OCI-LY7 (cell line): ENCODE data around the gene COL3A1. TPM values are rescaled to one million over a fixed set of nuclear protein-coding genes. Genes with fewer than 3 reads are reported as not detected.

Source experiments
- BruUV-seq: library from RNA; stranded (reverse); fragments of 400-500 nt; replicated peaks from 2 replicates; lab custom pipeline; 2021; lab: Mats Ljungman, UMichigan
- CTCF ChIA-PET: fragments of 300-600 bp; sonication (Branson Sonifier 250); formaldehyde crosslinking; loops from one replicate; lab custom pipeline; 2022; ENCODE audit warnings: antibody characterized with exemption; ENCODE audit not compliant: unreplicated experiment; lab: Charles Lee
- POLR2A ChIA-PET: fragments of 300-600 bp; sonication (Branson Sonifier 250); formaldehyde crosslinking; loops from one replicate; lab custom pipeline; 2022; ENCODE audit warnings: antibody characterized with exemption; lab: Charles Lee
- DNase-seq: peaks from one replicate; pipeline ENCODE4 v3.0.0-alpha.2; 2015; ENCODE audit warnings: low spot score
- H2AFZ ChIP-seq: fragments of 200-600 bp; sonication (generic), shearing (Covaris generic); 2 replicates; pipeline ENCODE4 v1.6.1; 2014; ENCODE audit warnings: mild to moderate bottlenecking, antibody characterized with exemption, low read length, moderate library complexity
- H3K27ac ChIP-seq: fragments of 200-600 bp; sonication (generic); 2 replicates; pipeline ENCODE4 v1.5.1; 2014; ENCODE audit warnings: mixed run types, low read depth, mild to moderate bottlenecking, moderate library complexity, low read length, inconsistent platforms; ENCODE audit not compliant: poor library complexity, severe bottlenecking
- H3K36me3 ChIP-seq: fragments of 200-600 bp; sonication (generic); 2 replicates; pipeline ENCODE4 v1.6.1; 2014; ENCODE audit warnings: mild to moderate bottlenecking, antibody characterized with exemption, low read length, moderate library complexity, mixed read lengths; ENCODE audit not compliant: insufficient read depth
- H3K4me1 ChIP-seq: fragments of 200-600 bp; sonication (generic); 2 replicates; pipeline ENCODE4 v1.5.1; 2014; ENCODE audit warnings: mild to moderate bottlenecking, low read length; ENCODE audit not compliant: insufficient read depth, poor library complexity, severe bottlenecking
- H3K4me2 ChIP-seq: fragments of 200-600 bp; sonication (generic); 2 replicates; pipeline ENCODE4 v1.6.1; 2014; ENCODE audit warnings: mild to moderate bottlenecking, low read length
- H3K4me3 ChIP-seq: fragments of 200-600 bp; sonication (generic); 2 replicates; pipeline ENCODE4 v1.5.1; 2014; ENCODE audit warnings: mild to moderate bottlenecking, low read depth, low read length; ENCODE audit not compliant: poor library complexity, severe bottlenecking
- H3K79me2 ChIP-seq: fragments of 200-600 bp; sonication (generic); 2 replicates; pipeline ENCODE4 v1.6.1; 2016; ENCODE audit warnings: low read depth, mild to moderate bottlenecking, low read length, moderate library complexity, mixed read lengths; ENCODE audit not compliant: insufficient read depth
- H3K9me2 ChIP-seq: fragments of 200-600 bp; sonication (generic); 2 replicates; pipeline ENCODE4 v1.6.1; 2016; ENCODE audit warnings: mild to moderate bottlenecking, low read length, mixed read lengths; ENCODE audit not compliant: insufficient read depth
- H3K9me3 ChIP-seq: fragments of 200-600 bp; sonication (generic); 2 replicates; pipeline ENCODE4 v1.6.1; 2014; ENCODE audit warnings: mild to moderate bottlenecking, mixed run types, low read length, mixed read lengths
- H4K20me1 ChIP-seq: fragments of 200-600 bp; sonication (generic); 2 replicates; pipeline ENCODE4 v1.6.1; 2014; ENCODE audit warnings: mild to moderate bottlenecking, antibody characterized with exemption, low read length, moderate library complexity, mixed read lengths; ENCODE audit not compliant: insufficient read depth
- EZH2phosphoT487 ChIP-seq: fragments of 200-600 bp; sonication (generic); IDR thresholded peaks from 2 replicates; pipeline ENCODE4 v1.6.1; 2018; ENCODE audit warnings: low read depth, borderline replicate concordance, mild to moderate bottlenecking, mixed run types, antibody characterized with exemption, low read length, moderate library complexity, mixed read lengths
- intact Hi-C: fragments of 100-400 bp; cut with micrococcal nuclease; formaldehyde crosslinking; loops from one replicate; pipeline ENCODE4 v1.10.0; 2022; ENCODE audit not compliant: unreplicated experiment
- total RNA-seq, 2 experiments: library from RNA; depleted of rRNA in 1 of 2; stranded (reverse); fragments of >200 nt in 1 of 2; shearing (Covaris generic) in 1 of 2; gene quantifications; 2 replicates each; pipeline ENCODE4 v1.2.3, GENCODE V29; 2014 to 2022
- TF ChIP-seq, protein P1 (sequence below): fragments of 200-600 bp; sonication (generic); conservative IDR thresholded peaks from 2 replicates; pipeline ENCODE4 v1.5.1; 2014; ENCODE audit warnings: mild to moderate bottlenecking, antibody characterized with exemption, low read length, moderate library complexity, mixed read lengths

COL3A1 gene
- total RNA-seq, 2 experiments from 2014 or later = not detected

DNA sequence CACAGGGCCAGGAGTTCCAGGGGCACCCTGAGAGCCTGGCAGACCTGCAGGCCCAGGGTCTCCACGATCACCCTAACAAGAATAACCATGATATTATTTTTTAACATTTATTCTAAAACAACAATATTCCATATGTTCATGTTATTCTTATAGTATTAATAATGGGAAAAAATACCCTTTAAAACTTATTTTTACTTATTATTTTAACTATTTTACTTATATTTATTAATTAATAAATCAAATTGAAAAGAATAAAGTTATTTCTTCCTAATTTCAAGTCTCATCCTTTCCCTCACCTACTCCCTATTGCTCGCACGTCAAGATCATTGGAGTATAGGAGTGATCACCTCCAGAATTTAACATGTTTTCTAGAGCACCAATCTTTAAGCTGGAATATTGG, 71.7 kb downstream of the COL3A1 start:
- intact Hi-C loops = no loop called here
- Histone ChIP-seq H2AFZ (no peak overlapping the region), H3K9me3 (no peaks in the 10 kb centered on the region), H3K4me3 (no peak overlapping the region), H4K20me1 (no peaks in the 10 kb centered on the region), H3K36me3 (no peaks in the 10 kb centered on the region), H3K9me2 (no peaks in the 10 kb centered on the region), H3K4me2 (no peak overlapping the region), H3K79me2 (no peaks in the 10 kb centered on the region), H3K27ac (no peak overlapping the region), H3K4me1 (no peaks in the 10 kb centered on the region)
- ChIA-PET POLR2A (interaction anchor here (0.5 kb wide), 1 partner anchor 631 kb away, joined by 3 read pairs; no protein-coding TSS in a partner anchor), CTCF (no interaction called here)
- DNase-seq = no peak
- BruUV-seq = no TSS peak
- TF ChIP-seq, protein P1, sequence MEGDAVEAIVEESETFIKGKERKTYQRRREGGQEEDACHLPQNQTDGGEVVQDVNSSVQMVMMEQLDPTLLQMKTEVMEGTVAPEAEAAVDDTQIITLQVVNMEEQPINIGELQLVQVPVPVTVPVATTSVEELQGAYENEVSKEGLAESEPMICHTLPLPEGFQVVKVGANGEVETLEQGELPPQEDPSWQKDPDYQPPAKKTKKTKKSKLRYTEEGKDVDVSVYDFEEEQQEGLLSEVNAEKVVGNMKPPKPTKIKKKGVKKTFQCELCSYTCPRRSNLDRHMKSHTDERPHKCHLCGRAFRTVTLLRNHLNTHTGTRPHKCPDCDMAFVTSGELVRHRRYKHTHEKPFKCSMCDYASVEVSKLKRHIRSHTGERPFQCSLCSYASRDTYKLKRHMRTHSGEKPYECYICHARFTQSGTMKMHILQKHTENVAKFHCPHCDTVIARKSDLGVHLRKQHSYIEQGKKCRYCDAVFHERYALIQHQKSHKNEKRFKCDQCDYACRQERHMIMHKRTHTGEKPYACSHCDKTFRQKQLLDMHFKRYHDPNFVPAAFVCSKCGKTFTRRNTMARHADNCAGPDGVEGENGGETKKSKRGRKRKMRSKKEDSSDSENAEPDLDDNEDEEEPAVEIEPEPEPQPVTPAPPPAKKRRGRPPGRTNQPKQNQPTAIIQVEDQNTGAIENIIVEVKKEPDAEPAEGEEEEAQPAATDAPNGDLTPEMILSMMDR = no peak
- no peak for TF ChIP-seq EZH2phosphoT487

GRCh38 chr2:189046320-189046719, 72.1 kb downstream of the COL3A1 start:
- H3K4me1 ChIP-seq = no peaks in the 10 kb centered on the region
- no TSS peak for BruUV-seq
- TF ChIP-seq EZH2phosphoT487 = no peak
- TF ChIP-seq, protein P1 = no peak
- H3K4me3 ChIP-seq = no peak overlapping the region
- POLR2A ChIA-PET = interaction anchor here (0.5 kb wide), 1 partner anchor 630 kb away, joined by 3 read pairs; no protein-coding TSS in a partner anchor
- H4K20me1 ChIP-seq = no peaks in the 10 kb centered on the region
- H2AFZ ChIP-seq = no peak overlapping the region
- no peak overlapping the region for H3K4me2 ChIP-seq
- no peaks in the 10 kb centered on the region for H3K79me2 ChIP-seq
- H3K36me3 ChIP-seq = no peaks in the 10 kb centered on the region
- CTCF ChIA-PET = no interaction called here
- no peak overlapping the region for H3K27ac ChIP-seq
- H3K9me3 ChIP-seq = no peaks in the 10 kb centered on the region
- intact Hi-C loops = no loop called here
- DNase-seq = no peak
- no peaks in the 10 kb centered on the region for H3K9me2 ChIP-seq

DNA sequence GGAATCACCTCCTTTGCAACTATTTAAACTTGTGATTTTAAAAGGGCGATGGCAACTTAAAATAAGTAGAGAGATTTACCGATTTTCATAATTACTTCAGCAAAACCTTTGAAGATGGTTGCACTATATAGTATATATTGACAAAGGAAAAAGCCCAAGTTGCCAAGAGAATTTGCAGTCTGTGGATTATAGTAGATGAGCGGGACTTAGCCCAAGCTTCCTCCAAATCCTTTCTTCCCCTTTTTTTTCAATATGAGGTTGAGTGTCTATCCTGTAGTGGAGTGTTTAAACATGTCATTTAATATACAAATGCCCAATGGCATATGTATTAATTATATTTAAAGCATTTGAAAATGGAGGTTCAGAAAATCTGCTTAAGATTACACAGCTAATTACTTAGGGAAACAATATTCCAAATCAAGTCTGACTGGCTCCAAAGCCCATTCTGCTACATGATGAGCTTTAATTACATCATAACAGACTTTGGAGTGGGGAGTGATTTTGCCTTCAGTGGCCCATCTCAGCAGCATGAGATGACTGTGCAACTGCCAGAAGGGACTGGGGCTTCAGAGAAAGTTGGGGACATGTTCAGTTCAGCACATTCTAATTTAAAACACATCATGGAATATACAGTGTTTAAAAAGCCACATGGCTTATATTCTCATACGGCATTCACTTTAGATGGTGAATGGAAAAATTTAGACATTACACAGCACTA, 73.2 kb downstream of the COL3A1 start:
- no peak overlapping the region for H3K4me3 ChIP-seq
- H3K9me3 ChIP-seq = no peaks in the 10 kb centered on the region
- H3K4me1 ChIP-seq = no peaks in the 10 kb centered on the region
- ChIA-PET POLR2A (interaction anchor here (0.6 kb wide), 1 partner anchor 128 kb away, joined by 5 read pairs; no protein-coding TSS in a partner anchor), CTCF (no interaction called here)
- DNase-seq = no peak
- TF ChIP-seq, protein P1 = no peak
- TF ChIP-seq EZH2phosphoT487 = no peak
- BruUV-seq = no TSS peak
- H3K9me2 ChIP-seq = no peaks in the 10 kb centered on the region
- no peaks in the 10 kb centered on the region for H3K79me2 ChIP-seq
- no peaks in the 10 kb centered on the region for H4K20me1 ChIP-seq
- H3K36me3 ChIP-seq = no peaks in the 10 kb centered on the region
- no peak overlapping the region for H3K27ac ChIP-seq
- H3K4me2 ChIP-seq = no peak overlapping the region
- intact Hi-C loops = no loop called here
- H2AFZ ChIP-seq = no peak overlapping the region
